Keratinocyte (primary cell): ENCODE measurements around the gene RASAL2. TPM values are rescaled to one million over a fixed set of nuclear protein-coding genes. Genes with fewer than 3 reads are reported as not detected.

Experiments used
- DNase-seq: peaks from one replicate; pipeline ENCODE4 v3.0.0-alpha.2; 2011; ENCODE audit warnings: low read depth, missing footprints, low spot score
- FAIRE-seq: peaks from 2 replicates; lab custom pipeline; 2011; peaks lifted over from hg19 to GRCh38; lab: Jason Lieb, UNC
- H2AFZ ChIP-seq: 2 replicates; pipeline ENCODE4 v1.6.0; 2012; ENCODE audit warnings: low read length, control low read depth, inconsistent platforms; ENCODE audit not compliant: control insufficient read depth
- H3K27ac ChIP-seq: 2 replicates; pipeline ENCODE4 v1.5.1; 2011; ENCODE audit warnings: low read length; ENCODE audit not compliant: control insufficient read depth, insufficient read depth
- H3K27me3 ChIP-seq: 3 replicates; pipeline ENCODE4 v1.6.0; 2011; ENCODE audit warnings: low read length; ENCODE audit not compliant: control insufficient read depth, insufficient read depth; ENCODE audit errors: extremely low read depth
- H3K36me3 ChIP-seq, 2 experiments: 2 replicates in 1 of 2; 3 replicates in 1 of 2; pipeline ENCODE4 v1.5.1; 2011; ENCODE audit warnings: low read length in 2 of 2, mild to moderate bottlenecking in 1 of 2; ENCODE audit not compliant: control insufficient read depth in 2 of 2, insufficient read depth in 2 of 2; ENCODE audit errors: extremely low read depth in 1 of 2
- H3K4me1 ChIP-seq: 3 replicates; pipeline ENCODE4 v1.5.1; 2011; ENCODE audit warnings: low read length; ENCODE audit not compliant: control insufficient read depth, insufficient read depth; ENCODE audit errors: extremely low read depth
- H3K4me2 ChIP-seq: 3 replicates; pipeline ENCODE4 v1.6.0; 2011; ENCODE audit warnings: low read depth, low read length; ENCODE audit not compliant: control insufficient read depth, insufficient read depth; ENCODE audit errors: extremely low read depth
- H3K4me3 ChIP-seq, 3 experiments: fragments of 200-600 bp in 1 of 3; sonication (generic) in 1 of 3; 2 replicates in 2 of 3; 3 replicates in 1 of 3; pipeline ENCODE4 v1.5.1; 2011 to 2016; ENCODE audit warnings: low read length in 3 of 3, mild to moderate bottlenecking in 3 of 3, control low read depth in 2 of 3, inconsistent platforms in 1 of 3, low read depth in 1 of 3, mixed read lengths in 1 of 3, mixed run types in 1 of 3, moderate library complexity in 1 of 3; ENCODE audit not compliant: control insufficient read depth in 2 of 3, insufficient read depth in 2 of 3; ENCODE audit errors: extremely low read depth in 1 of 3
- H3K79me2 ChIP-seq: 2 replicates; pipeline ENCODE4 v1.6.0; 2012; ENCODE audit warnings: low read length; ENCODE audit not compliant: control insufficient read depth, insufficient read depth
- H3K9ac ChIP-seq: 3 replicates; pipeline ENCODE4 v1.6.0; 2011; ENCODE audit warnings: low read length; ENCODE audit not compliant: control insufficient read depth, insufficient read depth; ENCODE audit errors: extremely low read depth
- H3K9me1 ChIP-seq: 3 replicates; pipeline ENCODE4 v1.6.0; 2011; ENCODE audit warnings: low read length; ENCODE audit not compliant: control insufficient read depth, insufficient read depth; ENCODE audit errors: extremely low read depth
- H3K9me3 ChIP-seq: 2 replicates; pipeline ENCODE4 v1.5.1; 2012; ENCODE audit warnings: low read depth, low read length; ENCODE audit not compliant: control insufficient read depth
- H4K20me1 ChIP-seq: 3 replicates; pipeline ENCODE4 v1.6.0; 2011; ENCODE audit warnings: low read length; ENCODE audit not compliant: control insufficient read depth, insufficient read depth; ENCODE audit errors: extremely low read depth
- EZH2 ChIP-seq: IDR thresholded peaks from one replicate; pipeline ENCODE4 v1.6.1; 2012; ENCODE audit warnings: inconsistent platforms, mild to moderate bottlenecking, low read length, moderate library complexity
- dilution Hi-C: fragments of 300-500 bp; cut with MboI; formaldehyde crosslinking; loops from one replicate; pipeline ENCODE4 v1.7.0; 2020; ENCODE audit warnings: low sequenced_read_pairs; ENCODE audit not compliant: extremely low pct_ligation_motif_present
- polyA plus RNA-seq, 5 experiments: library from polyadenylated mRNA; depleted of rRNA in 3 of 5; stranded (reverse) in 3 of 5; stranded (forward) in 1 of 5; unstranded in 1 of 5; fragments of >200 nt; gene quantifications; 1 replicate in 1 of 5; 2 replicates in 3 of 5; 3 replicates in 1 of 5; pipeline versions ENCODE4 v1.2.1 to v1.2.3, GENCODE V29; 2011 to 2012; ENCODE audit warnings: missing spikeins in 2 of 5, low read depth in 1 of 5, low replicate concordance in 1 of 5
- TF ChIP-seq, protein P1 (sequence below), 3 experiments: IDR thresholded peaks in 1 of 3; conservative IDR thresholded peaks in 1 of 3; optimal IDR thresholded peaks in 1 of 3; 2 replicates in 2 of 3; 3 replicates in 1 of 3; pipeline versions ENCODE3 to v1.5.1; 2011; ENCODE audit warnings: low read length in 3 of 3, mild to moderate bottlenecking in 3 of 3, moderate library complexity in 2 of 3, control low read depth in 1 of 3, inconsistent platforms in 1 of 3; ENCODE audit not compliant: insufficient read depth in 2 of 3; ENCODE audit errors: extremely low read depth in 1 of 3

Gene RASAL2
- polyA plus RNA-seq, 1 donor (not counting 4 experiments of a cell fraction or from before 2014, with no cell fraction given): 27.2 TPM

DNA sequence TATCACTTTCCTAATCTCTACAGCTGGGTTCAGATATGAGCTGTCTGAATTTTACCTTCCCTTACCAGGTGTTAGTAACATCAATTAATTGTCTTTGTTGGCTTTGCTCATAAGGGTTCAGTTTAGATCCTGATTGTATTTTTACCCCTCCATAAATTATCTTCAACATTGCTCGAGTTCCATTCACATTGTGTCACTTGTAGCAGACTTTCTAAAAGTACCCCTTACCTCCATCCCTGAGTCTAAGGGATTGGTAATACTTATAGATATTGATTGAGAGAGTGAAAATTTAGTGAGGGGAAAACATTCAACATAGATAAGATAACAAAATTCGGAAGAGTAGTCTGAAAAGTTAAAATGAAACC is 7.3 kb downstream of the RASAL2 start:
- TF ChIP-seq EZH2: no peak
- TF ChIP-seq, protein P1, sequence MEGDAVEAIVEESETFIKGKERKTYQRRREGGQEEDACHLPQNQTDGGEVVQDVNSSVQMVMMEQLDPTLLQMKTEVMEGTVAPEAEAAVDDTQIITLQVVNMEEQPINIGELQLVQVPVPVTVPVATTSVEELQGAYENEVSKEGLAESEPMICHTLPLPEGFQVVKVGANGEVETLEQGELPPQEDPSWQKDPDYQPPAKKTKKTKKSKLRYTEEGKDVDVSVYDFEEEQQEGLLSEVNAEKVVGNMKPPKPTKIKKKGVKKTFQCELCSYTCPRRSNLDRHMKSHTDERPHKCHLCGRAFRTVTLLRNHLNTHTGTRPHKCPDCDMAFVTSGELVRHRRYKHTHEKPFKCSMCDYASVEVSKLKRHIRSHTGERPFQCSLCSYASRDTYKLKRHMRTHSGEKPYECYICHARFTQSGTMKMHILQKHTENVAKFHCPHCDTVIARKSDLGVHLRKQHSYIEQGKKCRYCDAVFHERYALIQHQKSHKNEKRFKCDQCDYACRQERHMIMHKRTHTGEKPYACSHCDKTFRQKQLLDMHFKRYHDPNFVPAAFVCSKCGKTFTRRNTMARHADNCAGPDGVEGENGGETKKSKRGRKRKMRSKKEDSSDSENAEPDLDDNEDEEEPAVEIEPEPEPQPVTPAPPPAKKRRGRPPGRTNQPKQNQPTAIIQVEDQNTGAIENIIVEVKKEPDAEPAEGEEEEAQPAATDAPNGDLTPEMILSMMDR (optimal IDR thresholded peaks at IDR 0.05 in 1 of 3, IDR thresholded peaks at IDR 0.05 in 1 of 3, conservative IDR thresholded peaks at IDR 0.05 in 1 of 3; ENCODE audit: extremely low read depth in 1 of 3, insufficient read depth in 2 of 3, low read length in 3 of 3): no peak
- Histone ChIP-seq H3K9ac (no peak overlapping the region), H3K27ac (no peak overlapping the region), H3K4me3 (no peak overlapping the region), H4K20me1 (no peaks in the 10 kb centered on the region), H3K4me1 (peaks cover 39% of the 10 kb centered on the region), H3K9me1 (no peaks in the 10 kb centered on the region), H2AFZ (no peak overlapping the region), H3K36me3 (no peaks in the 10 kb centered on the region), H3K79me2 (peaks cover 97% of the 10 kb centered on the region), H3K9me3 (no peaks in the 10 kb centered on the region), H3K4me2 (no peak overlapping the region), H3K27me3 (no peaks in the 10 kb centered on the region)
- DNase-seq (no peak), FAIRE-seq (no peak)
- dilution Hi-C loops: no loop called here

DNA sequence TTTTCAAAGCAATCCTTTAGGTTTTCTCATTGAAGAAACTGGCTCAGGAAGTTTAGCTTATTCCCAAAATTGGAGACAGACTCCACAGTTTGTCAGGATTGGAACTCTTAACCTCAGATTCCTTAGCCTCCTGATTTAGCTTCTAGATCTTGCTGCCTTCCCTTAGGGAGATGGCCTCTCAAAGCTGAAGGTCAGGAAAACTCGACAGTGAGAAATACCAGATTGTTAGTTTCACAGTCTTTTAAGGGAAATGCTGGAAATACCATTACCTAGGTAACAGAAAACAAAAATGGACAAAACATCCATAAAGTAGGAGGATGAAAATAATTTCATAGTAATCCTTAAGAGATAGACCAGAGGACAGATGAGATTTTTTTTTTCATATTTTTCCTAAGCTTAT is 7.8 kb downstream of the RASAL2 start:
- Histone ChIP-seq H3K9me1 (no peaks in the 10 kb centered on the region), H3K27me3 (no peaks in the 10 kb centered on the region), H2AFZ (no peak overlapping the region), H3K4me2 (no peak overlapping the region), H3K27ac (no peak overlapping the region), H3K36me3 (no peaks in the 10 kb centered on the region), H3K4me1 (peaks cover 36% of the 10 kb centered on the region), H3K79me2 (peaks cover 97% of the 10 kb centered on the region), H3K9me3 (no peaks in the 10 kb centered on the region), H4K20me1 (no peaks in the 10 kb centered on the region), H3K4me3 (no peak overlapping the region), H3K9ac (no peak overlapping the region)
- dilution Hi-C loops: no loop called here
- FAIRE-seq: peak; percentile 79
- no peak for TF ChIP-seq EZH2
- TF ChIP-seq, protein P1 (optimal IDR thresholded peaks at IDR 0.05 in 1 of 3, IDR thresholded peaks at IDR 0.05 in 1 of 3, conservative IDR thresholded peaks at IDR 0.05 in 1 of 3; ENCODE audit: extremely low read depth in 1 of 3, insufficient read depth in 2 of 3, low read length in 3 of 3): no peak
- no peak for DNase-seq
